Neural cell (in vitro differentiated cells): ENCODE results near the gene SLCO3A1.

Experiments
- EP300 ChIP-seq: fragments of 450-650 bp; conservative IDR thresholded peaks from 2 replicates; pipeline ENCODE4 v1.6.1; 2014; ENCODE audit warnings: antibody characterized with exemption, mild to moderate bottlenecking, moderate library complexity; ENCODE audit not compliant: poor library complexity, severe bottlenecking
- EZH2 ChIP-seq: fragments of 200-600, 300-800 bp; shearing (Covaris generic), sonication (generic); IDR thresholded peaks from 2 replicates; pipeline ENCODE4 v1.6.1; 2014; ENCODE audit warnings: antibody characterized with exemption, low read length, borderline replicate concordance, mild to moderate bottlenecking; ENCODE audit not compliant: insufficient read depth, poor library complexity, severe bottlenecking
- TAF1 ChIP-seq: IDR thresholded peaks from 2 replicates; pipeline ENCODE4 v1.6.1; 2012; ENCODE audit warnings: low read depth
- TF ChIP-seq, protein P1 (sequence below): fragments of 450-650 bp; IDR thresholded peaks from 2 replicates; pipeline ENCODE4 v1.5.1; 2014; ENCODE audit warnings: antibody characterized with exemption, mild to moderate bottlenecking, moderate library complexity; ENCODE audit not compliant: poor library complexity, severe bottlenecking
- TF ChIP-seq, protein P2 (sequence below): IDR thresholded peaks from 2 replicates; pipeline ENCODE4 v1.6.1; 2012; ENCODE audit warnings: borderline replicate concordance

DNA sequence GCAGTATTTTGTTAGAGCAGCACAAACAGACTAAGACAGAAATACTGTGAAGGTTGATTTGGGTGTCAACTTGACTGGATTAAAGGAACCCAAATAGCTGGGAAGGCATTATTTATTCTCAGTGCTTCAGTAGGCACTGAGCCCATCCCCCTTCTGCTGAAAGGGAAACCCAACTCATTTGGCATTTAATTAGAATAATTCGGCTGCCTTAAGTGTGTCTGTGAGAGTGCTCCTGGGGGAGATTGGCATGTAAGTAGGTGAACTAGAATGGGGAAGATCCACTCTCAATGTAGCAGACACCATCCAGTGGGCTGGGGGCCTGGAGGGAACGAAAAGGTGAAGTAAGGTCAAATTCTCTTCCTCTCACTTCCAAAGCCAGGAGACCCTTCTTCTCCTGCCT lies 20.5 kb upstream of the SLCO3A1 start:
- TF ChIP-seq EP300 (no peak), EZH2 (no peak), TAF1 (no peak)
- TF ChIP-seq, protein P1, sequence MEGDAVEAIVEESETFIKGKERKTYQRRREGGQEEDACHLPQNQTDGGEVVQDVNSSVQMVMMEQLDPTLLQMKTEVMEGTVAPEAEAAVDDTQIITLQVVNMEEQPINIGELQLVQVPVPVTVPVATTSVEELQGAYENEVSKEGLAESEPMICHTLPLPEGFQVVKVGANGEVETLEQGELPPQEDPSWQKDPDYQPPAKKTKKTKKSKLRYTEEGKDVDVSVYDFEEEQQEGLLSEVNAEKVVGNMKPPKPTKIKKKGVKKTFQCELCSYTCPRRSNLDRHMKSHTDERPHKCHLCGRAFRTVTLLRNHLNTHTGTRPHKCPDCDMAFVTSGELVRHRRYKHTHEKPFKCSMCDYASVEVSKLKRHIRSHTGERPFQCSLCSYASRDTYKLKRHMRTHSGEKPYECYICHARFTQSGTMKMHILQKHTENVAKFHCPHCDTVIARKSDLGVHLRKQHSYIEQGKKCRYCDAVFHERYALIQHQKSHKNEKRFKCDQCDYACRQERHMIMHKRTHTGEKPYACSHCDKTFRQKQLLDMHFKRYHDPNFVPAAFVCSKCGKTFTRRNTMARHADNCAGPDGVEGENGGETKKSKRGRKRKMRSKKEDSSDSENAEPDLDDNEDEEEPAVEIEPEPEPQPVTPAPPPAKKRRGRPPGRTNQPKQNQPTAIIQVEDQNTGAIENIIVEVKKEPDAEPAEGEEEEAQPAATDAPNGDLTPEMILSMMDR, result no peak
- TF ChIP-seq, protein P2, sequence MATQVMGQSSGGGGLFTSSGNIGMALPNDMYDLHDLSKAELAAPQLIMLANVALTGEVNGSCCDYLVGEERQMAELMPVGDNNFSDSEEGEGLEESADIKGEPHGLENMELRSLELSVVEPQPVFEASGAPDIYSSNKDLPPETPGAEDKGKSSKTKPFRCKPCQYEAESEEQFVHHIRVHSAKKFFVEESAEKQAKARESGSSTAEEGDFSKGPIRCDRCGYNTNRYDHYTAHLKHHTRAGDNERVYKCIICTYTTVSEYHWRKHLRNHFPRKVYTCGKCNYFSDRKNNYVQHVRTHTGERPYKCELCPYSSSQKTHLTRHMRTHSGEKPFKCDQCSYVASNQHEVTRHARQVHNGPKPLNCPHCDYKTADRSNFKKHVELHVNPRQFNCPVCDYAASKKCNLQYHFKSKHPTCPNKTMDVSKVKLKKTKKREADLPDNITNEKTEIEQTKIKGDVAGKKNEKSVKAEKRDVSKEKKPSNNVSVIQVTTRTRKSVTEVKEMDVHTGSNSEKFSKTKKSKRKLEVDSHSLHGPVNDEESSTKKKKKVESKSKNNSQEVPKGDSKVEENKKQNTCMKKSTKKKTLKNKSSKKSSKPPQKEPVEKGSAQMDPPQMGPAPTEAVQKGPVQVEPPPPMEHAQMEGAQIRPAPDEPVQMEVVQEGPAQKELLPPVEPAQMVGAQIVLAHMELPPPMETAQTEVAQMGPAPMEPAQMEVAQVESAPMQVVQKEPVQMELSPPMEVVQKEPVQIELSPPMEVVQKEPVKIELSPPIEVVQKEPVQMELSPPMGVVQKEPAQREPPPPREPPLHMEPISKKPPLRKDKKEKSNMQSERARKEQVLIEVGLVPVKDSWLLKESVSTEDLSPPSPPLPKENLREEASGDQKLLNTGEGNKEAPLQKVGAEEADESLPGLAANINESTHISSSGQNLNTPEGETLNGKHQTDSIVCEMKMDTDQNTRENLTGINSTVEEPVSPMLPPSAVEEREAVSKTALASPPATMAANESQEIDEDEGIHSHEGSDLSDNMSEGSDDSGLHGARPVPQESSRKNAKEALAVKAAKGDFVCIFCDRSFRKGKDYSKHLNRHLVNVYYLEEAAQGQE, result no peak
